Measurements from ENCODE around the gene ADGRG4. TPM values are rescaled to one million over a fixed set of nuclear protein-coding genes. Genes with fewer than 3 reads are reported as not detected.
"Not testable (repeated sequence)": the region's sequence is repeated elsewhere in the genome, so short reads cannot be mapped to it uniquely, and the experiment has no call there.

ADGRG4 gene
- polyA plus RNA-seq, 4 donors = not detected

DNA sequence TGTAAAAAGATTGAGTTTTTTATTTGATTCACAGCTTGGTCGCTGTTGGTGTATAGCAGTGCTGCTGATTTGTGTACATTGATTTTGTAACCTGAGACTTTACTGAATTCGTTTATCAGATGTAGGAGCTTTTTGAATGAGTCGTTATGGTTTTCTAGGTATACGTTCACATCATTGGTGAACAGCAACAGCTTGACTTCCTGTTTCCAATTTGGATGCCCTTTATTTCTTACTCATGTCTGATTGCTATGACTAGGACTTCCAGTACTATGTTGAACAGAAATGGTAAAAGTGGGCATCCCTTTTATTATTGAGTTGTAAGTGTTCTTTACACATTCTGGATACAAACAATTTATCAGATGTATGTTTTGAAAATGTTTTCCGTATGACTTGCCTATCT, 76.0 kb downstream of the ADGRG4 start:
- no peak for DNase-seq (ENCODE audit: low read depth in 4 of 4, low spot score in 2 of 4)

DNA sequence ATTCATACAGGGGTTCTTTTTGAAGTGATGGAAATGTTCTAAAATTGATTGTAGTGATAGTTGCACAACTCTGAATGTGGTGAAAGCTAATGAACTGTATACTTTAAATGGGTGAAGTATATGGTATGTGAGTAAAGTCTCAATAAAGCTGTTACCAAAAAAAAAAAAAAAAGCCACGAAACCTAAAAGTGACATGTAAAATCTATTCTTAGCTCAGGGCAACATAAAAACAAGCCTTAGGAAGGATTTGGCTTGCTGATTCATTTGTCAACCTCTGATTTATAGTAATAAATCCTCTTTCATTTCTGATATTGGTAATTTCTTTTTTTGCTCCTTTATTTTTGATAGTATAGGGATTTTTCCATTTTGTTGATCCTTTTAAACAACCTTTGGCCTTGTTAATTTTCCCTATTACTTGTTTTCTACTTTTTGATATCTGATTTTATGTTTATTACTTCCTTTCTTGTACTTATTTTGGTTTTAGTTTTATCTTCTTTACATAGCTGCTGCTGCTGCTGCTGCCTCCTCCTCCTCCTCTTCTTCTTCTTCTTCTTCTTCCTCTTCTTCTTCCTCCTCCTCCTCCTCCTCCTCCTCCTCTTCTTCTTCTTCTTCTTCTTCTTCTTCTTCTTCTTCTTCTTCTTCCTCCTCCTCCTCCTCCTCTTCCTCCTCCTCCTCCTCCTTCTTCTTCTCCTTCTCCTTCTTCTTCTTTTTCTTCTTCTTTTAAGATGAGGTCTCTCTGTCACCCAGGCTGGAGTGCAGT, 79.4 kb downstream of the ADGRG4 start:
- DNase-seq (ENCODE audit: low read depth in 4 of 4, low spot score in 2 of 4) = no peak

DNA sequence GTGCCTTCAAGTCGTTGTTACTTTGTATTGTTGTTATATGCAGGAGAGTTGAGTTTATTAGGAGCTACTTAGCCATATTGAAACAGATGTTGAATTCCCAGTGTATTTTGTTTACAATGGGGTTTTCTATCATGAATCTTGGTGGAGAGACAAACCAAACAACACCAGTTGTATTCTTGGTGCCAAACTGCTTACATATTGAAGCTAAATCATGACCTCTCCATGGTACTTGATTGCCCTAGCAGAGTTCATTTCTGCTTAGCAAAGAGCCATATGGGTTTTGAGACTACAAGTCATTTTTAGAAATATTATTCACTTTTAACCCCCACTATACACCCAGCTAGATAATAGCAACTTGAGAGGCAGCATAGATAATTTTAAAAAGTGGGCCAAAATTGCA, 85.4 kb downstream of the ADGRG4 start:
- no peak for DNase-seq (ENCODE audit: low read depth in 4 of 4, low spot score in 2 of 4)

DNA sequence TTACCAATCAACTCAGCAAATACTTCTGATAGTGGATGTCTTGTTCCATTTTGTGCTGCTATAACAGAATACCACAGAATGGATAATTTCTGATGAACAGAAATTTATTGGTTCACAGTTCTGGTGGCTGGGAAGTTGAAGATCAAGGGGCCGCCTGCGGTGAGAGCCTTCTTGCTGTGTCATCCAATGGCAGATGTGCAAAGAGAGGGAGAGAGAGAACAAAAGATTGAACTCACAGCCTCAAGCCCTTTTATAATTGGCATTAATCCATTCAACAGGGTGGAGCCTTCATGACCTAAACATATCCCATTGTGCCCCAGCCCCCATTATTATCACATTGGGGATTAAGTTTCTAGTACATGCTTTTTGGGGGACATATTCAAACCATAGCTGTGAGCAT, 86.1 kb downstream of the ADGRG4 start:
- no peak for DNase-seq (ENCODE audit: low read depth in 4 of 4, low spot score in 2 of 4)

DNA sequence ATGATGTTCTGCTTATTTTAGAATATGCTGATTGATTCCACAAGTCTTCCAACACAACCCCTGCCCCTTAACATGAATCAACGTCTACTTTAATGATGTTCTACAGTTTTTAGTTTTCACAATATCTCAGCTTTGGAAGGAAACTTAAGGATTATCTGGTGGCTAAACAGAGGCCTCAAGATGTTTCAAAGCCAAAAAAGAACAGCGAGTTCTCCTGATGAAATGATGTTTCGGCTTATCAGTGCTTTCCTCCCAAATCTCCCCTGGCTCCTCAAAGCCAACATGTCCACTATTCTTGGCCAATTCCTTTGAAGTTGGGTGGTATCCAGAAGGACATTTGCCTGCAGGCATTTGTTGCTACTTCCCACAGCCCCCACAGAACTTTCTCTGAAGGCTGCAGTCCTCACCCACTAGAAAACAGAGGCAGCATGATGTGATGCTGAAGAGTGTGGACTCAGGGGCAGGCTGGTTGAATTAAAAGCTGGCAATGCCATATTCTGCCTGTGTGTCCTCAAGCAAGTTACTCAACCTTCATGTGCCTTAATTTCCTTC, 87.3 kb downstream of the ADGRG4 start:
- DNase-seq (ENCODE audit: low read depth in 4 of 4, low spot score in 2 of 4) = no peak

DNA sequence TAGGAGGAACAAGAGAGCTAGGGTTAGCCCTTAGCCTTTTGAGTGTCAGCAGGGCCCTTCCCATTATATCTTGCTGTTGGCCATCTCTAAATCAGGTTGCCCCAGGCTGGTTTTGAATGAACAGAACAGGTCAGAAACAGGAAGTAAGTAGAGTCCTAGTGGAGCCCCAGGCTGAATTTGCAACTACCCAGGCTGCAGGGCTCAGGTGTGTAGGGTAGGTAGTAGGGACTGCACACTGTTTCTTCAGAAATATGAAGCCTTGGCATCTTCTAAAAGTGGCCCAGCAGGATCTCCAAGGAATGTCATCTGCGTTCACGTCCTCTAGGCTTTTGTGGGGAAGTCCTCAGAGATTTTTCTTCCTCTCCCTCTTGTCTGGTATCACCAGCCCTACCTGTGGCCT, 90.2 kb downstream of the ADGRG4 start:
- DNase-seq (ENCODE audit: low read depth in 4 of 4, low spot score in 2 of 4) = no peak

DNA sequence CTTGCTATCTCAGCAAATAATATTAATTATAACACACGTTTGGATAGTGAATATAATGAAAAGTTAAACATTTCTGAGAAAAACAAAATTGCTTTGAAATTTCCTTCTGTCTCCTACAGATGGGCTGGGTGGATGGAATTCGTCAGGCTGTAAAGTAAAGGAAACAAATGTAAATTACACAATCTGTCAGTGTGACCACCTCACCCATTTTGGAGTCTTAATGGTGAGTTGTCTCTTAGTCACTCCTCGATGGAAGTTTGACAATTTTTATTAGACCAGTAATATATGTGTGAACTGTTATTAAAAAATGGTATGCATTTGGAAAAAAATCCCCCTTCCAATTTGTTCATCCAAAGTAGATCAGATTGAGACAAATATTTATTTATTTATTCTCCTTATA, 94.5 kb downstream of the ADGRG4 start:
- no peak for DNase-seq (ENCODE audit: low read depth in 4 of 4, low spot score in 2 of 4)

DNA sequence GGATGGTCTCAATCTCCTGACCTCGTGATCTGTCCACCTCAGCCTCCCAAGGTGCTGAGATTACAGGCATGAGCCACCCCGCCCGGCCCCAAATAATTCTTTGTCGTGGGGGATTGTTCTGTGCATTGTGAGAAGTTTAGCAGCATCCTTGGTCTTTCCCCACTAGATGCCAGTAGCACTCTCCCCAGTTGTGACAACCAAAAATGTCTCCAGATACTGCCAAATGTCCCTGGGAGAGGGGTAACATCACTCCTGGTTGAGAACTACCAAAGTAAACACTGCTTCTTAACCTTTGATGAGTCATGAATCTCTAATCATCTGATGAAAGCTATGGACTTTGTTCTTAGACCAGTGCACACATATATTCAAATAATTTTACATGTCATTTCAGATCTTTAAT, 96.2 kb downstream of the ADGRG4 start:
- DNase-seq (ENCODE audit: low read depth in 4 of 4, low spot score in 2 of 4) = no peak

DNA sequence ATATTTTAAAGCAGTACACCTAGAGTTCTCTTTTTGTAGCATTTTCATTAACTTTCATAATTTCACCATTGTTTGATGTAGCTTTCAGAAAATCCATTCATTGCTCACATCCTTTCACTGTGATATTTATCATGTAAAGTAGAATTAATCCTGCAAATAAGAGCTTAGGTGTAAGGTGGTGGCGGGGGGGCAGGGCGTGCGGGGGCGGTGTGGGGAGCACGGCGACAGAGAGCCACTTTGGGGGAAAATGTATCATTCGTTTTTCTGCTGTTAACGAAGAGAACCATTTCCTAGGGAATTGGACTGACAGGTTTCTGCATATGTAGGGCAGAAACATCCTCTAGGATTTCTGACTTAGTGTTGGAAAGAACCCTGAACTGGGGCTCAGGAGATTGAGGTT, 104.4 kb downstream of the ADGRG4 start:
- DNase-seq (ENCODE audit: low read depth in 4 of 4, low spot score in 2 of 4) = no peak

DNA sequence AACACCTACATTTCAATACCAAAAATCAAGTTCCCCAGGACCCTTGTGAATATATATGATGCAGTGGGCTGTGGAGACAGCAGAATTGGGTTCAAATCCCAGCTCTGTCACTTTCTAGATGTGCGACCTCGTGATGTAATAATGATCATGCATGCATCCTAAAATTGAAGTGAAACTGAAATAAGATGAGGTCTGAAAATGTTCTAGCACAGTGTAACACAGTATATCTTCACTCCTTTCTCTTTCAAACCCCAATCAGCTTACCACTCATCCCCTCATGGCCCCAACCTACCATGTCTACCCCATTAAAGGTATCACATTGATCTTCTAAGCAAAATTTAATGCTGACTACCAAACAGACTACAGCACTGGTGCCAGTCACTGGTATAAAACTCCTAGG, 117.0 kb downstream of the ADGRG4 start:
- DNase-seq (ENCODE audit: low read depth in 4 of 4, low spot score in 2 of 4) = no peak

DNA sequence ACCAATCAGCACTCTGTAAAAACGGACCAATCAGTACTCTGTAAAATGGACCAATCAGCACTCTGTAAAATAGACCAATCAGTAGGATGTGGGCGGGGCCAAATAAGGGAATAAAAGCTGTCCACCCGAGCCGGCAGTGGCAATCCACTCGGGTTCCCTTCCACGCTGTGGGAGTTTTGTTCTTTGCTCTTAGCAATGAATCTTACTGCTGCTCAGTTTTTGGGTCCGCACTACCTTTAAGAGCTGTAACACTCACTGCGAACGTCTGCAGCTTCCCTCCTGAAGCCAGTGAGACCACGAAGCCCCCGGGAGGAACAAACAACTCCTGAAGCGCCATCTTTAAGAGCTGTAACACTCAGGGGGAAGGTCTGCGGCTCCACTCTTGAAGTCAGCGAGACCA, 120.6 kb downstream of the ADGRG4 start:
- DNase-seq (ENCODE audit: low read depth in 4 of 4, low spot score in 2 of 4) = no peak

DNA sequence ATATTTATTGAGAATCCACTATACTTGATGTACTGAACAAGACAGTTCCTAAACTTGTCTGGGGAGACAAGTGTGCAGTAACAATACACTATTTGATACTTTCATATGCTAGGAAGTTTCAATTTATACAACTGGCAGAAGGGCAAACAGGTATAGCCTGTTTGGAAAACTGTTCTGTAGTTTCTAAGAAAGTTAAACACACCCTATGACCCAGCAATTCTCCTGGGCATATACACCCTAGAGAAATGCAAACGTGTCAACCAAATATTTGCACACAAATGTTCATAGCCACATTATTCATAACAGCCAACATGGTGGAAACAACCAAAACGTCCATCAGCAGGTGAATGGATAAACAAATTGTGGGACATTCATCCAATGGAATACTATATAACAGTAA, 123.0 kb downstream of the ADGRG4 start:
- DNase-seq (ENCODE audit: low read depth in 4 of 4, low spot score in 2 of 4) = no peak

DNA sequence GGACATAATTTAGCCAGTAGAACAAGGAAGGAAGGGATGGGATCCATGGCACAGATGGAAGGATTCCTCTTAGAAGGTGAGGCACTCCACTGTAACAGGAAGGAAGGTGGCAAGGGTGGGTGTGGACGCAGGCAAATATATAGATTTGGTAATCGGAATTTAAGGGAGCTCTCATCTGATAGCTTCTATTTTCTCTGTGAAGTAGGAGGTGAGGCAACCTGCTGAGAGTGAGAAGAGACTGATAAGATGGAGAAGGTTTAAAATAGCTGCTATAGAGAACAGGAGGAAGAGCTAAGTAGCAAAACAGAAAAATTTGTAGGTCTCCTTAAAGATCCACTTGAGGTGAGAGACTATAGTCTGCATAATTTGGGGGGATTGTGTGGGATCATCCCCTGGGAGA, 125.2 kb downstream of the ADGRG4 start:
- DNase-seq (ENCODE audit: low read depth in 4 of 4, low spot score in 2 of 4) = no peak

DNA sequence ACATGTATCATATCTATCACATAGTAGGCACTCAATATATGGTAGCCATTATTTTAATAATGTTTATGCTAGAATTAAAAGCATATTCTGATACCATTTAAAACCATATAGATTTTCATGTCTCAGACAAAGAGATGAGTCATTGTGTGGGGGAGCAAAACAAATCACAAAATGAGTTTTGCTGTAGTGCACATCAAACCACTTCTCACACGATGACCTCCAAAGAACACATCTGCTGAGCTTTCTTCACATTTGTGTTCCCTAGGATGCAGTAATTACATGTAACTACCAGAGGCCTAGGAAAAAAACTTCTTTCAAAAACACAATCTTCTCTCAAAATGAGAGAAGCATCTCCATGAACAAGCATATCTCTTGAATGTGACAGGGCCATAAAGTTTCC, 130.9 kb downstream of the ADGRG4 start:
- no peak for DNase-seq (ENCODE audit: low read depth in 4 of 4, low spot score in 2 of 4)

DNA sequence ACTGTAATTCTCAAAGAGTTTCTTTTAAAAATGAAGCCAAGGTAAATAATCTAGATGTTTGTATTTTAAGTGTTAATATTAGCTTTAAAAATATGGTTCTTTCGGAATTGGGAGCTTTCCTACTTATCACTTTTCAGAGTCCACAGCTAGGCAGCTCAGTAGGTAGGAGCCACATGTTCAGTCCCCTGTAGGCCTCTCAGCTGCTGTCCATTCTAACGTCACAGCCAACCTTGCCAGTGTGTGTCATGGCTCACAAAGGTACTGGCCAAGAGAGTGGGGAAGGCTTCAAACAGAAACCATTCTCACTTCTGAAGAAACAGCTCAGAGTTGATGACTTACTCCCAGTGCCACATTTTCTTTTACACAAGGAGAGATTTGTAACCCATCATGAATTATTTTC, 137.0 kb downstream of the ADGRG4 start:
- no peak for DNase-seq (ENCODE audit: low read depth in 4 of 4, low spot score in 2 of 4)

DNA sequence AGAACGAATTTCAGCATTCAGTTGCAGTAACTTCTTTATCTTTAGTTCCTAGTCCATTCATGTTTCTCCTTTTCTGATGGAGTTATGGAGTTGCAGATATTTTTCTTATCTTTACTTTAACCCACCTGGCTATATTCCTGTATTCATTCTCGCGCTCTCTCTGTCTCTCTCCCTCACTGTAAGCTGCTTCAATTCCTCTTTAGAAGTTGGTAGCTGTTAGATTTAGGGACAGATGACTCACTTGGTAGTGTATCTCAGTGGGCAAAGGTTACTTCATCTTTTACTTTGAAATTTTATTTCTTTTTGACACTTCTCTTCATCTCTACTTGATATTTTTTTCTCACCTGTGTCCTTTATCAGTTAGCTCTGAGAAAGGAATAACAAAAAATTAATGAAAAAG, 137.4 kb downstream of the ADGRG4 start:
- DNase-seq (ENCODE audit: low read depth in 4 of 4, low spot score in 2 of 4) = no peak

DNA sequence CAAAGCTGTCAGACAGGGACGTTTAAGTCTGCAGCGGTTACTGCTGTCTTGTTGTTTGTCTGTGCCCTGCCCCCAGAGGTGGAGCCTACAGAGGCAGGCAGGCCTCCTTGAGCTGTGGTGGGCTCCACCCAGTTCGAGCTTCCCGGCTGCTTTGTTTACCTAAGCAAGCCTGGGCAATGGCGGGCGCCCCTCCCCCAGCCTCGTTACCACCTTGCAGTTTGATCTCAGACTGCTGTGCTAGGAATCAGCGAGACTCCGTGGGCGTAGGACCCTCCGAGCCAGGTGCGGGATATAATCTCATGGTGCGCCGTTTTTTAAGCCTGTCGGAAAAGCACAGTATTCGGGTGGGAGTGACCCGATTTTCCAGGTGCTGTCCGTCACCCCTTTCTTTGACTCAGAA, 144.9 kb downstream of the ADGRG4 start:
- not testable (repeated sequence) for DNase-seq (ENCODE audit: low read depth in 4 of 4, low spot score in 2 of 4)

DNA sequence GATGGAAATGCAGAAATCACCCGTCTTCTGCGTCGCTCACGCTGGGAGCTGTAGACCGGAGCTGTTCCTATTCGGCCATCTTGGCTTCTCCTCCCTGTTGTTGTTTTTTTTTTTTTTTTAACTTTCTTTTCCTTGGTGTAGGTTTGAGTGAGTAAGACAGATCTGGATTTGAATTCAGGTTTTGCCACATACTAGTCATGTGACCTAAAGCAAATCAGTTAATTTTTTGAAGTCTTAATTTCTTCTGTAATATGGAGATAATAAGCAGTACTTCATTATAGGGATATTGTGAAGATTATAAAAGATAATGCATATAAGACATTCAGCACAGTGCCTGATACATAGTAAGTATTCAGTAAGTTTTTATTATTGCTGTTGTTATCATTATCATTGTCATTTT, 145.4 kb downstream of the ADGRG4 start:
- DNase-seq (ENCODE audit: low read depth in 4 of 4, low spot score in 2 of 4) = no peak

DNA sequence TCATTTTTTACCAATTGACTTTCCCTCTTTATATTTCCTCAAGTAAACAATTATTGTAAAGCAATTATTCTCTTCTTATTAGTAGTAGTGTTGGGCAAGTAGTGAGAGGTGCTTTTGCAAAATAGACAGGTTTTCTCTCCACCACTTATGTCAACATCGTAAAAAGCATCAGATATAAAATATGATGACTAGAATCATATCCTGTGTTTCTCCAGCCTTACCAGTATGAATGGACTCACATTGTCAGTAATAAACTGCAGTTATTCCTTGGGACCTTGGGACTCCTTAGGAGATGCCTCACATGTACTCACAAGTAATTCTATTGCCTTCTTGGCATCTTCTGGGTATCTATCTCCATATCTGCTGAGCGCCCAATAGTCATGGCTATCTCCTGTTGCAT, 146.5 kb downstream of the ADGRG4 start:
- no peak for DNase-seq (ENCODE audit: low read depth in 4 of 4, low spot score in 2 of 4)

DNA sequence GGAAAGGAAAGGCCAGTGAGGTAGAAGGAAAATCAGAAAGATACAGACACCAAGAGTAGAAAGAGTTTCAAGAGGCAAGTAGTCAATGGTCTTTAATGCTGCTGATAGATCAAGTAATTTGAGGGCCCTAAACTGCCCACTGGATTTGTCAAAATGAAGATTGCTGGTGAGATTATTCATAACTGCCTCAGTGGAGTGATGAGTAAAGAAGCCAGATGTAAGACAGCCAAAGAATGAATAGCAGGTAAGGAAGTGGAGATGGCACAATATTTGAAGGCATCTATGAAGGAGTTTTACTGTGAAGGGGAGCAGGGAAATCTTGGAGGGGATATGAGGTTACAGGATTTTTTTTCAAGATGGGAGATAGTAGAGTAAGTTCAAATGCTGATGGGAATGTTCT, 147.2 kb downstream of the ADGRG4 start:
- no peak for DNase-seq (ENCODE audit: low read depth in 4 of 4, low spot score in 2 of 4)

DNA sequence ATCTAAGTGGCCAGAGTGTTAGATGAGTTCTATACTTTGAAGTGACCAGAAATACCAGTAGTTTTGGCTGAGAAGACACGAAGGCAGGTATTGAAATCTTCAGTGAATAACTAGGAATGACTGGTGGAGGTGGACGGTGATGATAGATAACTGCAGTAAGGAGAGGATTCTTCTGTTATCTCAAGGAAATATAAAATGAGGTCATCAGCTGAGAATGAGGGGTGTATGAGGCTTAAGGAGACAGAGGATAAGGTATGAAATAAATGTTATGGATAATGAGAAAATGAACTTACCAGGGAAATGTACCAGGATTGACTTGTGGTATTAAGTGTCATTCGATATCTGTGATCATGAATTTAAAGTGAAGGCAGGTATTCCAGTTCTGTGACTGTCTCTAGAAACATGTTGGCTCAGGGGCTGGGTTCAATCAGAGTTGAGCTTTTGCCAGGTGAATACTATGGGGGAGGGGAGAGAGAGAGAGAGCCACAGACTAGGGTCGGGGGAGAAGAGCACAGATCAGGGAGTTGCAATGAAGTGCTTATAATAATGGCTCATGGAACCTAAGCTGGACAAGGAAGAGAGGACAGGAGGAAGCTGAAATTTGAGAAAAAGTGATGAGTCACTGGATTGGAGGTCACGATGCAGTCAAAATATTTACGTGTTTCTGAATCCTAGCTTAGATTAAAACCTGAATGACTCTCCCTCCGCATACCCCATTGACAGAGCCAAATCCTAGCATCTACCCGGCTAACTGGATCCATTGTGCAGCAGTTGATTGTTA, 149.5 kb downstream of the ADGRG4 start:
- DNase-seq (ENCODE audit: low read depth in 4 of 4, low spot score in 2 of 4) = no peak

DNA sequence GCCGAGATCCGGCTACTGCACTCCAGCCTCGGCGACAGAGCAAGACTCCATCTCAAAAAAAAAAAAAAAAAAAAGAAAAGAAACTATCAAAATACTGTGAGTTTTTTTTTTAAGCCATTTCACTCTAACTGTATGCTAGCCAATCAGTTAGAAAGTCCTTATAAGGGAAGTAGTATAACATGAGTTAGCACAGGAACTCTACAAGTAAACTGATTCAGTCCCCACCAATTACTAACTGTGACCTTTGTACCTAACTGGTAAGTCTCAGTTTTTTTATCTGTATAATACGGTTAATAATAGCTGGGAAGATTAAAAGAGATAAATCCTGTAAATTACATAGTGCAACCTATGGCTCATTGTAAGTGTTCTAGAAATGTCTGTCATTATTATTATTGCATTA, 151.9 kb downstream of the ADGRG4 start:
- DNase-seq (ENCODE audit: low read depth in 4 of 4, low spot score in 2 of 4) = no peak
